T-helper 1 cell (primary cell): ENCODE results near the gene XPR1.
"Not testable (repeated sequence)": the region's sequence is repeated elsewhere in the genome, so short reads cannot be mapped to it uniquely, and the experiment has no call there.

ENCODE experiments used
- DNase-seq, 5 donors: peaks; one replicate each; pipeline ENCODE4 v3.0.0-alpha.2; 2012 to 2020

The XPR1 gene

DNA sequence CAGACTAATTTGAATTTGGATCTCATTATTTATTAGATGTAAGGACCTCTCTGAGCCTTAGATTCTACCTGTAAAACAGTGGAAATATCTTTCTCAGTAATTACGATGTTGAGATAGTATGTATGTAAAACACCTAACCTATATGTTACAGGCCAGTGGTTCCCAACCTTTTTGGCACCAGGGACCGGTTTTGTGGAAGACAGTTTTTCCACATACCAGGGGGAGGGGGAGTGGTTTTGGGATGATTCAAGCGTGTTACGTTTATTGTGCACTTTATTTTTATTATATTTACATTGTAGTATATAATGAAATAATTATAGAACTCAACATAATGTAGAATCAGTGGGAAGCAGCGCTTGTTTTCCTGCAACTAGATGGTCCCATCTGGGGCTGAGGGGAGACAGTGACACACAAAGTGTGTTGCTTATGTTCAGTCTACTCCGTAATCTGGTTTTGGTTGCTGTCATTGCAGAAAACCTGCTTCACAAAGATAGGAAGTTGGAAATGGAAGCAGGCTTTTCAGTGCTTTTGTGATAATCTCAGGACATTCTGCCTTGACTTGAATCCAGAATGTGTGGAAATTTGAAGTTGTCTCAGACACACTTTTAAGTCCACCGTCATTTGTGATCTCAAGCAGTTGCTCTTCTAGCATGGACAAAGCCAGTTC, 12.8 kb downstream of the XPR1 start:
- DNase-seq: no peak

DNA sequence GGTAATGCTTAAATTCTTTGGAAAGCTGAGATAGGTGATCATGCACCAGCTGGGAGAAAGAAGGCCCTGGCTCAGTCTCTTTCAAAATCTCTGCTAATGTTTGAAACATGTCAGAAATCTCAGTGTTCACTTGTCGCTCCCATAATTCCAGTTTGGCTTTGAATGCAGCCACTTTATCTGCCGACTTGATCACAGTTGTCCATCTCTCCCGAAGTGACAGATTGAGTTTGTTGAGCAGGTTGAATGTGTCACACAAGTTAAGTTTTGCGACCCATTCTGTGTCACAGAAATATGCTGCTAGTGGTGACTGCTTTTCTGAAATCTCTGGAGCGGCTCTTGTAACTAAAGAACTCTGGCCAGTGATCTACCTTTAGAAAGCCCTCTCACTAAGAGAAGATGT, 13.4 kb downstream of the XPR1 start:
- DNase-seq: not testable (repeated sequence)

DNA sequence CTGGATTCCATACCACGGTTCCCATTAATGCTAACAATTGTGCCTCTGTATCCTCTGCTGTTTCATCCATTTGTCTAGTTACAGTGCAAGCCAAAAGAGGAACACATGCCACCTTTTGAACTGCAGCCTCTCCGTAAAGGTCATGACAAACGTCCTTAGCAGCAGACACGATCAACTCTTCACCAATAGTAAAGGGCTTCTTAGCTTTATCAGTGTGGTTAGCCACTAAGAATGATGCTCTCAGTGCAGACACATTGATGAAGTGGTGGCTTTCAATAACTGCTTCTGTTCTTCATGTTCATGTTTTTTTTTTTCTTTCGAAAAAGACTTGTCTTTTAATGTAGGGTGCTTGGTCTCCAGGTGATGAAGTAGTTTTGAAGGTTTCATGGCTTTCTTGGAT, 14.3 kb downstream of the XPR1 start:
- DNase-seq: no peak

DNA sequence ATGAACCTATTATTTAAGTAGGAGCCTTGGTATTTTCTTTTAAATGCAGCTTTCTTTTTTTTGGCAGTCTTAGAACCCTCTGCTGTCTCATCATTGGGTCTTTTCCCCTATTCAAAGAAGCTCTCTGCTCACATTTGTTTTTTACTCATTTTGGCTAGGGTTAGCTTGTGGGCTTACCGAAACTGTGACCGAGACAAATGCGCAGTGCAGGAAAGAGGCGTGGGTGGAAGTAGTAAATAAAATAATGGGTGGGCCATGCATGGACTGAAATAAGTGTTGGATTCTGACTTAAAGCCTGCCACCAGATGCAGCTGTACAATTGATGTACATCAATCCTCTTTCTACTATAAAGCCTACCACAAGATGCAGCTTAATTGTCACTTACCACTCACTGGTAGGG, 14.7 kb downstream of the XPR1 start:
- DNase-seq: no peak

DNA sequence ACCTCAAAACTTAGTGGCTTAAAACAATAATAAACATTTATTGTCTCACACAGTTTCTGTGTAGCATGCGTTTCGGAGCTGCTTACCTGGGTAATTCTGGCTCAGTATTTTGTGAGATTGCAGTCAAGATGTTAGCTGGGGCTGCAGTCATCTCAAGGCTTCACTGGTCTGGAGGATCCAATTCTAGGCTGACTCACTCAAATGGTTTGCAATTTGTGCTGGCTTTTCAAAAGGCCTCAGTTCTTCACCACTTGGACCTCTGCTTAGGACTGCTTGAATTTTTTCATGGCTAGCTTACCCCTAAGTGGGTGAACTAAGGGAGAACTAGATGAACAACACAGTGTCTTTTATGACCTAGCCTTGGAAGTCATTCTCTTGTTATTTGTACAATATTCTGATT, 21.0 kb downstream of the XPR1 start:
- DNase-seq: no peak

DNA sequence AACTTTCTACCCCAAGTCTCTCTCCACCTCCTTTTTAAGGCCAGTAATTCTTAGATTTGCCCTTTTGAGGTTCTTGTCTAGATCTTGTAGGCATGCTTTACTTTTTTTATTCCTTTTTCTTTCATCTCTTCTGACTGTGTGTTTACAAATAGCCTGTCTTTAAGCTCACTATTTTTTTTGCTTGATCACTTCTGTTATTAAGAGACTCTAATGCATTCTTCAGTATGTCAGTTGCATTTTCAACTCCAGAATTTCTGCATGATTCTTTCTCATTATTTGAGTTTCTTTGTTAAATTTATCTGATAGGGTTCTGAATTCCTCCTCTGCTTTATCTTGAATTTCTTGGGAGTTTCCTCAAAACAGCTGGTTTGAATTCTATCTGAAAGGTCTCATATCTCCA, 30.9 kb downstream of the XPR1 start:
- DNase-seq: no peak

DNA sequence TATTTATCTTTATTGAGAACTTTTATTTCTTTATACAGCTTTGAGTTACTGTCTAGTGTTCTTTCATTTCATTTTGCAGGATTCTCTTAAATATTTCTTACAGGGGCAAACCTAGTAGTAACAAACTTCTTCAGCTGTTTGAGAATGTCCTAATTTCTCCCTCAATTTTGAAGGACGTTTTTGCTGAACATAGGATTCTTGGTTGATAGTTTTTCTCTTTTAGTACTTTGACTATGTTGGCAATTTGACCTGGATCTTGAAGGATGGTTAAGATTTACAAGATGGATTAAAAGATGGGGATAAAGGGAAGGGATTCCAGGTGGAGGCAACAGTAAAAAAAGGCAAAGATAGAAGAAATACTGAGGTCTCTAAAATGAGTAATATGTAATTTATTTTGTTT, 38.9 kb downstream of the XPR1 start:
- DNase-seq: no peak

DNA sequence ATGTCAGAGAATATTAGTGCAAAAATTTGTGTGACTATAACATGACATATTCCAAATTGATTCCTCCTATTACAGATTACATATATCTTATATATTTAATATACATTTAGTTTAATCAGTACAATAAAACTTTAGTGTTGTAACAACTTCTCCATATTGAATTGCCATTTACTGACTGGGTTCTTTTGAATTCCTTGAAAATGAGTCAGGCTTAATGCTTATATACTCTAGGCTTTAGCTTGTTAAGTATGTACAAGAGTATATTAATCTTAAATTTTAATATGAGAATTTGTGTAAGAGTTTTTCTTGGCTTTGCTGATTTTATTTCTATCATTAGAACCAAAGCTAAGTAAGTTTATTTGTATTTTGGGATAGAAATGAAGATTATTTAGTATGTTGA, 40.3 kb downstream of the XPR1 start:
- DNase-seq: no peak

DNA sequence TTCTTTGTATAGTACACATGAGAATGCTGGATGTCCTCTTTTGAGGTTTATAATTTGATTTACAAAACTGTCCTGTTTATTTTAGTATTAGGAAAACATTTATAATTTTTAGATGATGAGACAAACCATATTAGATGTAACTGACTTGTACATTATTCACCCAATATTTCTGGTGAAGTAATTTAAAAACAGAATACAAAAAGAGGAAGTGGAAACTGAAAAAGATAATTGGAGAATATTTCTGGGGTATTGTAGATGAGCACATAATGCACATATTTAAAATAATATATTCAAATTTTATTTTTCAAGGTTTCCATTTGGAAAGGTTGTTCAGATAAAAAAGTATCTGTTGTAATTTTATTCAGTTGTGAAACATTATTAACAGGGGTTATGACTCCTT, 40.7 kb downstream of the XPR1 start:
- no peak for DNase-seq

DNA sequence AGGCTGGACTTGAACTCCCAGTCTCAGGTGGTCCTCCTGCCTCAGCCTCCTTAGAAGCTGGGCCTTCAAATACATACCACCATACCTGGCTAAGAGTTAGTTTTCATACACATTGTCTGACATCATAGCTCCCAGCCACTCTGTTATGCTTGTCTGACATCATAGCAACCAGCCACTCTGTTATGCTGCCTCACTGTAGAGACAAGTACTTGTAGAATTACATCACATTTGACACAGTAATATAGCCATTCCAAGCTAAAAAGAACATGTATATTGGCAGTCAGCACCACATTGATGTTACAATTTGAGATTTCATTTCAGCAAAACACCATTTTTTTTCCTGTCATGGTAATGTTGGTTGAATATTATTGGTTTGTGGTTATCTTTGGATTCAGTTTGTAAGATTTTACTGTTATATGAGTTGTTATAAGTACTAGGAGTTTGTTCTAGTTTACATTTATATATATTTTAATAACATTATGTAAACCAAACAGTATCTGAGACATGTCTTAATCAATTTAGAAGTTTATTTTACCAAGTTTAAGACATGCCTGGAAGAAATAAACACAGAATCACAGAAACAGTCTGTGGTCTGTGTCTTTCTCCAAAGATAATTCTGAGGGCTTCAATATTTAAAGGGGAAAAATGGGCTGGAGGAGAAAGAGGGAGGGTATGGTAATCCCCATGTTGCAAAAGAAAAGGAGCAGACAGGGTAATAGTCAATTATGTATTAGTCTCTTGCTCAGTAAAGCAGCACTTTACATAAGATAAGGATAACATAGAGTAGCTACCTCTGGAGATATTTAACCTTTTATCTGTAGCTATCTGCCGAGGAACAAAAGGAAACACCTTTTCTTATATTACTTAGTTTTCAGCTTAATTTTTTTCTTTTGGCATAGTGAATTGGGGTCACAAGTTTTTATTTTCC, 43.0 kb downstream of the XPR1 start:
- DNase-seq: no peak

DNA sequence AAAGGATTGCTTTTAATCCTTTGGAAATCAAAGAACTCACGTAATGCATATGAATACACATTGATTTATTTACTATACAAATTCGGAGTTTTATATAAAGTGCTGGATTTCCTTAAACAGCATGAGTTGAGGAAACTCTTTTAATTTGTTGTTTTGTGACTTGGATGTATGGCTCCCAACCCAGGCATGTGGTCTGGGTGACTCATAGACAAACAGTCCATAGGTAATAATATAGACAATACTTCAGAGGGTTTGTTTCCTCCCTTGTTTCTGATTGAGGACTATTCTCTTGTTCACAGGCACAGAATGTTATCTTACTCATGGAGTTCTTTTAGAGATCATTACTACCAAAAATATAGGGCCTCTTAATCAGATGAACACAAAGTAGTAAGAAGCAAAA, 43.8 kb downstream of the XPR1 start:
- DNase-seq: no peak

DNA sequence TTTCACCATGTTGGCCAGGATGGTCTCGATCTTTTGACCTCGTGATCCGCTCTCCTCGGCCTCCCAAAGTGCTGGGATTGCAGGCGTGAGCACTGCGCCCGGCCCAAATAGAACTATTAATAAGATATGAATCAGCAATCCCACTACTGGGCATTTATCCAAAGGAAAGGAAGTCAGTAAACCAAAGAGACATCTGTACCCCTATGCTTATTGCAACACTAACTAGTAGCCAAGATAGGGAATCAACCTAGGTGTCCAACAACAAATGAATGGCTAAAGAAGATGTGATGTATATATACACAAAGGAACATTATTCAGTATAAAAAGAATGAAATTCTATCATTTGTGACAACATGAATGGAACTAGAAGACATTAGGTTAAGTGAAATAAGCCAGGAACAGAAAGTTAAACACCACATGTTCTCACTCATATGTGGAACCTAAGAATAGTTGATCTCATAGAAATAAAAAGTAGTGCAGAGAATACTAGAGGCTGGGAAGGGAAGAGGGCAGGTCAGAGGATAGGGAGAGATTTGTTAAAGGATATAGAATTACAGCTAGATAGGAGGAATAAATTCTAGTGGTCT, 48.8 kb downstream of the XPR1 start:
- DNase-seq: no peak

DNA sequence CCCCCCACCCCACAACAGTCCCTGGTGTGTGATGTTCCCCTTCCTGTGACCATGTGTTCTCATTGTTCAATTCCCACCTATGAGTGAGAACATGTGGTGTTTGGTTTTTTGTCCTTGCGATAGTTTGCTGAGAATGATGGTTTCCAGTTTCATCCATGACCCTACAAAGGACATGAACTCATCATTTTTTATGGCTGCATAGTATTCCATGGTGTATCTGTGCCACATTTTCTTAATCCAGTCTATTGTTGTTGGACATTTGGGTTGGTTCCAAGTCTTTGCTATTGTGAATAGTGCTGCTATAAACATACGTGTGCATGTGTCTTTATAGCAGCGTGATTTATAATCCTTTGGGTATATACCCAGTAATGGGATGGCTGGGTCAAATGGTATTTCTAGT, 51.3 kb downstream of the XPR1 start:
- DNase-seq: not testable (repeated sequence)

DNA sequence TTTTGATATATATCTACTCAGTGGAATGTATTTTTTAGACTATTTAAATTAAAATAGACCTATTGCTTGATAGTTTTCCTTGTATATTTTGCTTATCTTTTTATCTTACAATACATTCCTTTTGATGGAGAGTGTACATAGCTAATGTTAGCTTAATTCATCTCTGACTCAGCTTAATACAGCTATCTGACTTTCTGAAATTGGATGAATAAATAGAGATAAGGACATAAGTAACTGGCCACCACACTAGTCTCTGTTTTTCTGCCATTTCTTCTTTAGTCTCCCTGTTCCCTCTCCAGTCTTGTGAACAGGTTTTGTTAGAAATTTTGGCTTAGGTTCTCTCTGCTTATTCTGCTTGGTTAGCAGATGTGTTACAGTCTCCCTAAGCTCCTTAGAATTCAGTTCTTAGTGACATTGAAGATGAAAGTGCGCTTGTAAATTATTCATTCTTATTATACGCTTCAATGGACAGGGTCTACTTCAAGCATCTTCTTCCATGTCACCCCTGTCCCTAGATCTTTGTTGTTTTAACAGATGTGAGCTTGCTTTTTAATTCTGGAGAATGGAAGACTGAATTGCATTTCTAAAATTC, 59.6 kb downstream of the XPR1 start:
- no peak for DNase-seq

DNA sequence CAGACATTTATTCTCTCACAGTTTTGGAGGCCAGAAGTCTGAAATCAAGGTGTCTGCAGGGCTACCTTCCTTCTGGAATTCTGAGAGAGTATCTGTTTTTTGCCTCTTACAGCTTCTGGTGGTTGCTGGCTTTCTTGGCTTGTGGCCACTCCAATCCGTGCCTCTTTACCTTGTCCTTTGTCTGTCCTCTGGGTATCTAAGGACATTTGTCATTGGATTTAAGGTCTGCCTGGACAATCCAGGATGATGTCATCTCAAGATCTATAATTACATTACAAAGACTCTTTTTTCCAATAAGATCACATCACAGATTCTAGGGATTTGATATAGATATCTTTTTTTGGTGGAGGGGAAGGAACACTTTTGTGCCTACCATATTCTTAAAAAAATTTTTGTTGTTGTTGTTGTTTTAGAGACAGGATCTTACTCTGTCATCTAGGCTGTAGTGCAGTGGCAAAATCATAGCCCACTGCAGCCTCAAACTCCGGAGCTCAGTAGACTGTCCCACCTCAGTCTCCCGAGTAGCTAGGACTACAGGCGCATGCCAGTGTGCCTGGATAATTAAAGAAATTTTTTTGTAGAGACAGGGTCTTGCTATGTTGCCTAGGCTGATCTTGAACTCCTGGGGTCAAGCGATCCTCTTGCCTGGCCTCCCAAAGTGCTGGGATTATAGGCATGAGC, 61.9 kb downstream of the XPR1 start:
- DNase-seq: no peak

DNA sequence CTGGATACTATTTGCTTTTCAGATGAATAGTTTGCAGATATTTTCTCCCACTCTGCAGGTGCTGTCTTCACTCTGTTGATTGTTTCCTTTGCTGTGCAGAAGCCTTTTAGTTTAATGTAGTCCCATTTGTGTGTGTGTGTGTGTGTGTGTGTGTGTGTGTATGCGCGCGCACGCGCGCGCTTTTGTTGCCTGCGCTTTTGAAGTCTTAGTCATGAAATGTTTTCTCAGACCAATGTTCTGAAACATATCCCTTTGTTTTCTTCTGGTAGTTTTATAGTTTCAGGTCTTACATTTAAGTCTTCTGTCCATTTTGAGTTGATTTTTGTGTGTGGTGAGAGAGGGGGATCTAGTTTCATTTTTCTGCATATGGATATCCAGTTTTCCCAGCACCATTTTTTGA, 63.5 kb downstream of the XPR1 start:
- no peak for DNase-seq

DNA sequence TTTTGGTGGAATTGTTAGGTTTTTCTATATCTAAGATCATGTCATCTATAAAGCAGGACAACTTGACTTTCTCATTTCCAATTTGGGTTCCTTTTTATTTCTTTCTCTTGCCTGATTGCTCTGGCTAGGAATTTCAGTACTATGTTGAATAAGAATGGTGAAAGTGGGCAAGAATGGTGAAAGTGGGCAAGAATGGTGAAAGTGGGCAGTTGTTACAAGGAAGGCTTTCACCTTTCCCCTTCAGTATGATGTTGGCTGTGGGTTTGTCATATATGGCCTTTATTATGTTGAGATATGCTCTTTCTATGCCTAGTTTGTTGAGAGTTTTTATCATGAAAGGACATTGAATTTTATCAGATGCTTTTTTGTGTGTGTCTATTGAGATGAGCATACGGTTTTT, 64.5 kb downstream of the XPR1 start:
- DNase-seq: no peak

DNA sequence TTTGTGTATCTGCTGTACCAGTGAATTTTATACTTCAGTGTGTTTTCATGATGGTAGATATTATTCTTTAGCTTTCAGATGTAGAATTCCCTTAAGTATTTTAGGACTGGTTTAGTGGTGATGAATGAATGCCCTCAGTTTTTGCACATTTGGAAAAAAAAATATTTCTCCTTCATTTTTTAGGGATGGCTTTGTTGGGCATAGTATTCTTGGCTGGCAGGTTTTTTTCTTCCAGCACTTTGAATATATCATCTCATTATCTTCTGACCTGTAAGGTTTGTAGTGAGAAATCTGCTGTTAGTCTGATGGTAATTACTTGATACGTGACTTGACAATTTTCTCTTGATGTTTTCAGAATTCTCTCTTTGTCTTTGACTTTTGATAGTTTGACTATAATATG, 66.8 kb downstream of the XPR1 start:
- DNase-seq: no peak

DNA sequence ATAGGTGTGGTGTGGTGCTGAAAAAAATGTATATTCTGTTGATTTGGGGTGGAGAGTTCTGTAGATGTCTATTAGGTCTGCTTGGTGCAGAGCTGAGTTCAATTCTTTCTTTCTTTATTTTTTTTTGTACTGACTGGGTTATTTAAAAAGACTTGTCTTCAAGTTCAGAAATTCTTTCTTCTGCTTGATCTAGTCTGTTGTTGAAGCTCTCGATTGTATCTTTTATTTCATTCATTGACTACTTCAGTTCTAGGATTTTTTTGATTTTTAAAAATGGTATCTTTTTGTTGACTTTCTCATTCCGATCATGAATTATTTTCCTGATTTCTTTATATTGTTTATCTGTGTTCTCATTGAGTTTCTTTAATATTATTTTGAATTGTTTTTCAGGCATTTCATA, 70.6 kb downstream of the XPR1 start:
- not testable (repeated sequence) for DNase-seq

DNA sequence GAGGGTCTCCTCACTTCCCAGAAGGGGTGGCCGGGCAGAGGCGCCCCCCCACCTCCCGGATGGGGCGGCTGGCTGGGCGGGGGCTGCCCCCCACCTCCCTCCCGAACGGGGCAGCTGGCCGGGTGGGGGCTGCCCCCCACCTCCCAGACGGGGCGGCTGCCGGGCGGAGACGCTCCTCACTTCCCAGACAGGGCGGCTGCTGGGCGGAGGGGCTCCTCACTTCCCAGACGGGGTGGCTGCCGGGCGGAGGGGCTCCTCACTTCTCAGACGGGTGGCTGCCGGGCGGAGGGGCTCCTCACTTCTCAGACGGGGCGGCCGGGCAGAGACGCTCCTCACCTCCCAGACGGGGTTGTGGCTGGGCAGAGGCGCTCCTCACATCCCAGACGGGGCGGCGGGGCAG, 78.9 kb downstream of the XPR1 start:
- DNase-seq: not testable (repeated sequence)

DNA sequence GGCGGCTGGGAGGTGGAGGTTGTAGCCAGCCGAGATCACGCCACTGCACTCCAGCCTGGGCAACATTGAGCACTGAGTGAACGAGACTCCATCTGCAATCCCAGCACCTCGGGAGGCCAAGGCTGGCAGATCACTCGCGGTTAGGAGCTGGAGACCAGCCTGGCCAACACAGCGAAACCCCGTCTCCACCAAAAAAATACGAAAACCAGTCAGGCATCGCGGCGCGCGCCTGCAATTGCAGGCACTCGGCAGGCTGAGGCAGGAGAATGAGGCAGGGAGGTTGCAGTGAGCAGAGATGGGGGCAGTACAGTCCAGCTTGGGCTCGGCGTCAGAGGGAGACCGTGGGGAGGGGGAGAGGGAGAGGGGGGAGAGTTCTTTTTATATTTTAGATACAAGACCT, 79.4 kb downstream of the XPR1 start:
- not testable (repeated sequence) for DNase-seq

DNA sequence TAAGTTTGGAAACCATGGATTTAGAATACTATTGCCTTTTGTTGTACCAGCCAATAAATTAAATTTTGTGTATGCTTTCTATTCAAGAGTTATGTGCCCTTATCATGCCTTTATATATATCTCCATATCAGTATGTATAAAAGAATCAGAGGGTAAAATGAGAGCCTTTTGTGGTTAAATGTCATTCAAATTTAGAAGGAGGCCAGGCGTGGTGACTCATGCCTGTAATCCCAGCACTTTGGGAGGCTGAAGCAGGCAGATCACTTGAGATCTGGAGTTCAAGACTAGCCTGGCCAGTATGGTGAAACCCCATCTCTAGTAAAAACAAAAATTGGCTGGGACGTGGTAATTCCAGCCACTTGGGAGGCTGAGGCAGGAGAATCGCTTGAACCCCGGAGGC, 88.9 kb downstream of the XPR1 start:
- no peak for DNase-seq

DNA sequence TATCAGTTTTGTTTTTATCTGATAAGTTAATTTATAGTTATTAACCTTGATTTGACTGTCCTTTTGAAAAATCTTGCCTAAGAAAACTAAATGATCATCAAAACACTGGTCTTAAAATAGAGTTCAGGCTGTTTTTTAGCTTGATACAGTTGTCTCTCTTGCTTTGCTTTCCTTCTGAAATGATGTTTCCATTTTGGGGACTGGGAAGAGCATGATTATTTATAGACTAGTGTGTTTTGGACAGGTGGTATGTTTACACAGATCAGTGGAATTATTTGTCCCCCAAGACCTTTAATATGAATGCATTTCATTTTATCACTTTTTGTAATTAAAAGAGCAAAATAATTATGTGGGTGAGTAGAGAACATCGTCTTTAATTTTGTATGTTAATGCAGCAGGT, 90.8 kb downstream of the XPR1 start:
- no peak for DNase-seq
